Chondrocyte (in vitro differentiated cells): ENCODE measurements around the gene ITPK1. TPM values are rescaled to one million over a fixed set of nuclear protein-coding genes. Genes with fewer than 3 reads are reported as not detected.
"Not testable (repeated sequence)": the region's sequence is repeated elsewhere in the genome, so short reads cannot be mapped to it uniquely, and the experiment has no call there.

Experiments
- DNase-seq: peaks from one replicate; pipeline ENCODE4 v3.0.0; 2021; ENCODE audit warnings: mixed read lengths, low spot score
- H3K27ac Mint-ChIP-seq: one replicate; pipeline ENCODE4 v1.8.0; 2021; ENCODE audit warnings: mild to moderate bottlenecking, moderate library complexity, mixed read lengths; ENCODE audit not compliant: unreplicated experiment
- H3K27me3 Mint-ChIP-seq: 2 replicates; pipeline ENCODE4 v1.8.0; 2021; ENCODE audit warnings: low read depth, mixed read lengths
- H3K36me3 Mint-ChIP-seq: 2 replicates; pipeline ENCODE4 v1.8.0; 2021; ENCODE audit warnings: low read depth, mixed read lengths
- H3K4me1 Mint-ChIP-seq: 2 replicates; pipeline ENCODE4 v1.8.0; 2021; ENCODE audit warnings: low read depth, mild to moderate bottlenecking, mixed read lengths
- H3K4me3 Mint-ChIP-seq: one replicate; pipeline ENCODE4 v1.8.0; 2021; ENCODE audit warnings: mild to moderate bottlenecking, moderate library complexity, mixed read lengths; ENCODE audit not compliant: unreplicated experiment
- H3K9me3 Mint-ChIP-seq: 2 replicates; pipeline ENCODE4 v1.8.0; 2021; ENCODE audit warnings: low read depth, mixed read lengths
- total RNA-seq: library from RNA; stranded (reverse); gene quantifications from 3 replicates; pipeline ENCODE4 v1.2.1, GENCODE V29; 2021
- TF ChIP-seq, protein P1 (sequence below): fragments of 200-600 bp; sonication (generic); IDR thresholded peaks from 2 replicates; pipeline ENCODE4 v1.5.0; 2021; ENCODE audit warnings: antibody characterized with exemption, mild to moderate bottlenecking, moderate library complexity

The ITPK1 gene
- total RNA-seq, 1 donor from 2014 or later = 27.7 TPM

GRCh38 chr14:93146119-93146518 lies 30.4 kb upstream of the ITPK1 start:
- Mint-ChIP-seq H3K36me3 (no peaks in the 10 kb centered on the region), H3K27me3 (peaks cover 22% of the 10 kb centered on the region), H3K4me1 (no peaks in the 10 kb centered on the region), H3K27ac (no peak overlapping the region), H3K9me3 (no peaks in the 10 kb centered on the region), H3K4me3 (no peak overlapping the region)
- DNase-seq = no peak
- TF ChIP-seq, protein P1, sequence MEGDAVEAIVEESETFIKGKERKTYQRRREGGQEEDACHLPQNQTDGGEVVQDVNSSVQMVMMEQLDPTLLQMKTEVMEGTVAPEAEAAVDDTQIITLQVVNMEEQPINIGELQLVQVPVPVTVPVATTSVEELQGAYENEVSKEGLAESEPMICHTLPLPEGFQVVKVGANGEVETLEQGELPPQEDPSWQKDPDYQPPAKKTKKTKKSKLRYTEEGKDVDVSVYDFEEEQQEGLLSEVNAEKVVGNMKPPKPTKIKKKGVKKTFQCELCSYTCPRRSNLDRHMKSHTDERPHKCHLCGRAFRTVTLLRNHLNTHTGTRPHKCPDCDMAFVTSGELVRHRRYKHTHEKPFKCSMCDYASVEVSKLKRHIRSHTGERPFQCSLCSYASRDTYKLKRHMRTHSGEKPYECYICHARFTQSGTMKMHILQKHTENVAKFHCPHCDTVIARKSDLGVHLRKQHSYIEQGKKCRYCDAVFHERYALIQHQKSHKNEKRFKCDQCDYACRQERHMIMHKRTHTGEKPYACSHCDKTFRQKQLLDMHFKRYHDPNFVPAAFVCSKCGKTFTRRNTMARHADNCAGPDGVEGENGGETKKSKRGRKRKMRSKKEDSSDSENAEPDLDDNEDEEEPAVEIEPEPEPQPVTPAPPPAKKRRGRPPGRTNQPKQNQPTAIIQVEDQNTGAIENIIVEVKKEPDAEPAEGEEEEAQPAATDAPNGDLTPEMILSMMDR = no peak

DNA sequence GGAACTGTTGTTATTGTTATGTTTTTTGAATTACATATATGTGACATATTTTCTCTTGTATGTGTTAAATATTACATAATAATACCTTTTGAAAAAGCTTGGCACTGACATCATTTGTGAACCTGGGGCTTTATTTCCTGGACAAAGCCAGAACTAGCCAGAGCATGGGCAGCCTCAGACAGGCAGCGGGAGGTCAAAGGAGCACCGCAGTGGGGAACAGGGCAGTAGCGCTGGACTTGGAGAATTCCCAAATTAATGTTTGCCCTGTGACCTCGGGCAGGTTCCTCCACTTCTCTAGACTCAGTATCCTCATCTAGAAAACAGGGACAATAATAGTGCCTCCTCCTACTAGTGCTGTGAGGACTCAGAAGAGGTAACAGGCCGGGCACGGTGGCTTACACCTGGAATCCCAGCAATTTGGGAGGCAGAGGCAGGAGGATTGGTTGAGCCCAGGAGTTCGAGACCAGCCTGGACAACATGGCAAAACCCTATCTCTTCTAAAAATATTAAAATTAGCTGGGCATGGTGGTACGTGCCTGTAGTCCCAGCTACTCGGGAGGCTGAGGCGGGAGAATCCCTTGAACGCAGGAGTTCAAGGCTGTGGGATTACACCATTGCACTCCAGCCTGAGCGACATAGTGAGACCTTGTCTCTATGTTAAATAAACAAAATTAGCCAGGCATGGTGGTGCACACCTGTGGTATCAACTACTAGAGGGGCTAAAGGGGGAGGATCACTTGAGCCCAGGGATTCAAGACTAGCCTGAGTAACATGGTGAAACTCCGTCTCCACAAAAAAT lies 27.3 kb upstream of the ITPK1 start:
- TF ChIP-seq, protein P1 = no peak
- H3K9me3 Mint-ChIP-seq = no peaks in the 10 kb centered on the region
- H3K27ac Mint-ChIP-seq = no peak overlapping the region
- peaks cover 13% of the 10 kb centered on the region for H3K27me3 Mint-ChIP-seq
- H3K36me3 Mint-ChIP-seq = no peaks in the 10 kb centered on the region
- H3K4me3 Mint-ChIP-seq = no peak overlapping the region
- no peak for DNase-seq
- H3K4me1 Mint-ChIP-seq = peaks cover 5% of the 10 kb centered on the region

DNA sequence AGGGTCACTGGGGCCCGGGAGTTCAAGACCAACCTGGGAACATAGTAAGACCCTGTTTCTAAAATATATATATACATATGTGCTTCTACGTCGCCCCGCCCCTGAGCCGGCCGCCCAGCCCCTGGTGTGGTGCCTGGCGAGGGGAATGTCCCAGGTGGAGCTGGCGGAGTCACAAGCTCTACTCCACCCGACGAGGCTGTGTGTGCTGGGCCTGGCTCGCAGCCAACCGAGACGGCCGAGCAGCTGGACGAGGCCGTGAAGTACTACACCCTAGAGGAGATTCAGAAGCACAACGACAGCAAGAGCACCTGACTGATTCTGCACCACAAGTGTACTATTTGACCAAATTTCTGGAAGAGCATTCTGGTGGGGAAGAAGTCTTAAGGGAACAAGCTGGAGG lies 22.1 kb upstream of the ITPK1 start:
- DNase-seq = no peak

GRCh38 chr14:93136508-93136907 lies 20.8 kb upstream of the ITPK1 start:
- H3K27me3 Mint-ChIP-seq, H3K36me3 Mint-ChIP-seq, H3K27ac Mint-ChIP-seq, H3K9me3 Mint-ChIP-seq, H3K4me3 Mint-ChIP-seq, DNase-seq: not testable (repeated sequence)
- peaks cover 14% of the 10 kb centered on the region for H3K4me1 Mint-ChIP-seq

More for the DNA sequence above, 22.1 kb upstream of the ITPK1 start:
- no peaks in the 10 kb centered on the region for H3K36me3 Mint-ChIP-seq
- TF ChIP-seq, protein P1 = no peak
- H3K9me3 Mint-ChIP-seq = no peaks in the 10 kb centered on the region
- no peak overlapping the region for H3K4me3 Mint-ChIP-seq
- peaks cover 14% of the 10 kb centered on the region for H3K4me1 Mint-ChIP-seq
- H3K27ac Mint-ChIP-seq = no peak overlapping the region
- peaks cover 5% of the 10 kb centered on the region for H3K27me3 Mint-ChIP-seq

- H3K9me3 Mint-ChIP-seq = no peaks in the 10 kb centered on the region
- TF ChIP-seq, protein P1 = no peak
- peaks cover 5% of the 10 kb centered on the region for H3K27me3 Mint-ChIP-seq
- H3K4me1 Mint-ChIP-seq = peaks cover 14% of the 10 kb centered on the region
- no peak overlapping the region for H3K4me3 Mint-ChIP-seq
- no peaks in the 10 kb centered on the region for H3K36me3 Mint-ChIP-seq
- H3K27ac Mint-ChIP-seq = peak overlapping the region; percentile 45
- DNase-seq = no peak
Observed at GRCh38 chr14:93136009-93136408, 20.3 kb upstream of the ITPK1 start.

DNA sequence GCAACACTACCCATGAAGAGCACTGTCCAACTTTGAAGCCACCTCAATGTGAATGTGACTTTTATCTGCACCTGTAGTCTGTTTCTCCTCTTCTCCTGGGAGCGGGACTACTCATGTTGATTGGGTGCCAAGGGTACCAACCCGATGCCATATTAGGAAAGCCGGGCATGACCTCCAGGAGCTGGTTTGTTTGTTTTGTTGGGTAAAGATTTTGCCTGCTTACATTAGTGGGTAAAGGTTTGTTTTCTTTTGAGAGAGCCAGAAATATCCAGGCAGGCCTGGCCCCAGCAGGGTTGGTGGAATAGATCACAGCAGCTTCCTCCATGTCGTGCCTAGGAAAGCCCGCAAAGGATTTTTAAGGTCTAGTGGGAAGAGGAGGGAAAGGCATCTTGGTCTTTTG lies 19.7 kb upstream of the ITPK1 start:
- Mint-ChIP-seq H3K9me3 (no peaks in the 10 kb centered on the region), H3K4me1 (peaks cover 14% of the 10 kb centered on the region), H3K36me3 (no peaks in the 10 kb centered on the region), H3K4me3 (no peak overlapping the region), H3K27ac (no peak overlapping the region), H3K27me3 (peaks cover 3% of the 10 kb centered on the region)
- TF ChIP-seq, protein P1 = no peak
- no peak for DNase-seq
